Esophagus squamous epithelium (tissue), 4 donors: ENCODE measurements around the gene MOB1A.

Experiments used
- POLR2A ChIP-seq, 4 donors: fragments of 450-650 bp; IDR thresholded peaks; one replicate each; pipeline ENCODE4 v1.6.1; 2017; ENCODE audit warnings: antibody characterized with exemption in 4 of 4, mild to moderate bottlenecking in 4 of 4, moderate library complexity in 3 of 4
- TF ChIP-seq, protein P1 (sequence below), 6 experiments: fragments of 450-650 bp in 4 of 6; fragments of 200-600 bp in 2 of 6; sonication (generic) in 2 of 6; IDR thresholded peaks; one replicate each; pipeline ENCODE4 v1.5.1; 2016 to 2019; ENCODE audit warnings: antibody characterized with exemption in 6 of 6, mild to moderate bottlenecking in 4 of 6, moderate library complexity in 4 of 6

- TF ChIP-seq, protein P1, sequence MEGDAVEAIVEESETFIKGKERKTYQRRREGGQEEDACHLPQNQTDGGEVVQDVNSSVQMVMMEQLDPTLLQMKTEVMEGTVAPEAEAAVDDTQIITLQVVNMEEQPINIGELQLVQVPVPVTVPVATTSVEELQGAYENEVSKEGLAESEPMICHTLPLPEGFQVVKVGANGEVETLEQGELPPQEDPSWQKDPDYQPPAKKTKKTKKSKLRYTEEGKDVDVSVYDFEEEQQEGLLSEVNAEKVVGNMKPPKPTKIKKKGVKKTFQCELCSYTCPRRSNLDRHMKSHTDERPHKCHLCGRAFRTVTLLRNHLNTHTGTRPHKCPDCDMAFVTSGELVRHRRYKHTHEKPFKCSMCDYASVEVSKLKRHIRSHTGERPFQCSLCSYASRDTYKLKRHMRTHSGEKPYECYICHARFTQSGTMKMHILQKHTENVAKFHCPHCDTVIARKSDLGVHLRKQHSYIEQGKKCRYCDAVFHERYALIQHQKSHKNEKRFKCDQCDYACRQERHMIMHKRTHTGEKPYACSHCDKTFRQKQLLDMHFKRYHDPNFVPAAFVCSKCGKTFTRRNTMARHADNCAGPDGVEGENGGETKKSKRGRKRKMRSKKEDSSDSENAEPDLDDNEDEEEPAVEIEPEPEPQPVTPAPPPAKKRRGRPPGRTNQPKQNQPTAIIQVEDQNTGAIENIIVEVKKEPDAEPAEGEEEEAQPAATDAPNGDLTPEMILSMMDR (IDR thresholded peaks at IDR 0.05) = no peak
- TF ChIP-seq POLR2A (IDR thresholded peaks at IDR 0.05) = no peak
These were observed 22.8 kb downstream of the MOB1A start for GRCh38 chr2:74155830-74156229.
